ENCODE results near the gene NT5E.

GRCh38 chr6:85463621-85464259, 13.9 kb downstream of the NT5E start:
- TF ChIP-seq MLX (CRISPR knock-in tag; IDR thresholded peaks at IDR 0.05): no peak
- no peak for TF ChIP-seq TCF7 (CRISPR knock-in tag; IDR thresholded peaks at IDR 0.05; ENCODE audit: low read depth)
- no peak for TF ChIP-seq CTCF (IDR thresholded peaks at IDR 0.05)
- no peak for TF ChIP-seq ESRRA (CRISPR knock-in tag; IDR thresholded peaks at IDR 0.05; ENCODE audit: borderline replicate concordance)
- TF ChIP-seq, protein P1, sequence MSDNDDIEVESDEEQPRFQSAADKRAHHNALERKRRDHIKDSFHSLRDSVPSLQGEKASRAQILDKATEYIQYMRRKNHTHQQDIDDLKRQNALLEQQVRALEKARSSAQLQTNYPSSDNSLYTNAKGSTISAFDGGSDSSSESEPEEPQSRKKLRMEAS (CRISPR knock-in tag; IDR thresholded peaks at IDR 0.05): no peak
- TF ChIP-seq FOXK1 (CRISPR knock-in tag; IDR thresholded peaks at IDR 0.05): no peak
- TF ChIP-seq TEAD4 (CRISPR knock-in tag; IDR thresholded peaks at IDR 0.05): no peak
- no peak for TF ChIP-seq ZNF232 (CRISPR knock-in tag; IDR thresholded peaks at IDR 0.05)
- no peak for TF ChIP-seq ATF2 (CRISPR knock-in tag; IDR thresholded peaks at IDR 0.05; ENCODE audit: borderline replicate concordance, low read depth)
- TF ChIP-seq SMAD4 (CRISPR knock-in tag; IDR thresholded peaks at IDR 0.05): no peak
- TF ChIP-seq ZNF263 (CRISPR knock-in tag; IDR thresholded peaks at IDR 0.05; ENCODE audit: low read depth): no peak

Data from WTC11 (cell line).